ENCODE results near the gene SOX8.

GRCh38 chr16:1010815-1011214 lies 29.2 kb downstream of the SOX8 start:
- TF ChIP-seq, protein P1, sequence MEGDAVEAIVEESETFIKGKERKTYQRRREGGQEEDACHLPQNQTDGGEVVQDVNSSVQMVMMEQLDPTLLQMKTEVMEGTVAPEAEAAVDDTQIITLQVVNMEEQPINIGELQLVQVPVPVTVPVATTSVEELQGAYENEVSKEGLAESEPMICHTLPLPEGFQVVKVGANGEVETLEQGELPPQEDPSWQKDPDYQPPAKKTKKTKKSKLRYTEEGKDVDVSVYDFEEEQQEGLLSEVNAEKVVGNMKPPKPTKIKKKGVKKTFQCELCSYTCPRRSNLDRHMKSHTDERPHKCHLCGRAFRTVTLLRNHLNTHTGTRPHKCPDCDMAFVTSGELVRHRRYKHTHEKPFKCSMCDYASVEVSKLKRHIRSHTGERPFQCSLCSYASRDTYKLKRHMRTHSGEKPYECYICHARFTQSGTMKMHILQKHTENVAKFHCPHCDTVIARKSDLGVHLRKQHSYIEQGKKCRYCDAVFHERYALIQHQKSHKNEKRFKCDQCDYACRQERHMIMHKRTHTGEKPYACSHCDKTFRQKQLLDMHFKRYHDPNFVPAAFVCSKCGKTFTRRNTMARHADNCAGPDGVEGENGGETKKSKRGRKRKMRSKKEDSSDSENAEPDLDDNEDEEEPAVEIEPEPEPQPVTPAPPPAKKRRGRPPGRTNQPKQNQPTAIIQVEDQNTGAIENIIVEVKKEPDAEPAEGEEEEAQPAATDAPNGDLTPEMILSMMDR (IDR thresholded peaks at IDR 0.05; ENCODE audit: low read length): no peak
- no peak for TF ChIP-seq EZH2 (IDR thresholded peaks at IDR 0.05; ENCODE audit: borderline replicate concordance, low read length)
